HL-60 (cell line): ENCODE data around the gene FAM83C.

ENCODE experiments used
- DNase-seq, 2 experiments: peaks; one replicate each; pipeline ENCODE4 v3.0.0-alpha.2; 2010 to 2020; ENCODE audit warnings: low read depth in 1 of 2, low spot score in 1 of 2
- H3K27ac ChIP-seq: fragments of 250-450 bp; sonication (Bioruptor Pico); replicated peaks from 2 replicates; pipeline ENCODE4 v1.5.1; 2020; ENCODE audit warnings: mild to moderate bottlenecking, moderate library complexity
- H3K27me3 ChIP-seq: fragments of 250-450 bp; sonication (Bioruptor Pico); 2 replicates; pipeline ENCODE4 v1.5.1; 2021; ENCODE audit warnings: mild to moderate bottlenecking, moderate library complexity; ENCODE audit not compliant: insufficient read depth, poor library complexity, severe bottlenecking
- H3K4me3 ChIP-seq: replicated peaks from 2 replicates; pipeline ENCODE4 v1.5.1; 2011; ENCODE audit warnings: mild to moderate bottlenecking, control low read depth, low read length; ENCODE audit not compliant: insufficient read depth
- CTCF ChIP-seq: IDR thresholded peaks from one replicate; pipeline ENCODE4 v1.5.1; 2011; ENCODE audit warnings: low read length, control low read depth, inconsistent platforms; ENCODE audit not compliant: insufficient read depth
- GABPA ChIP-seq: IDR thresholded peaks from 2 replicates; pipeline ENCODE4 v1.6.1; 2012; ENCODE audit warnings: low read depth
- POLR2AphosphoS5 ChIP-seq: IDR thresholded peaks from 2 replicates; pipeline ENCODE4 v1.6.1; 2012; ENCODE audit warnings: low read depth
- REST ChIP-seq: IDR thresholded peaks from 2 replicates; pipeline ENCODE4 v1.6.1; 2012; ENCODE audit warnings: low read depth; ENCODE audit not compliant: insufficient replicate concordance
- SPI1 ChIP-seq: IDR thresholded peaks from 2 replicates; pipeline ENCODE4 v1.6.1; 2012; ENCODE audit warnings: low read depth, mild to moderate bottlenecking, borderline replicate concordance

The FAM83C gene

GRCh38 chr20:35280523-35280922 lies 11.7 kb downstream of the FAM83C start:
- no peak overlapping the region for H3K4me3 ChIP-seq
- H3K27ac ChIP-seq: no peak overlapping the region
- no peak for TF ChIP-seq POLR2AphosphoS5
- TF ChIP-seq GABPA: no peak
- no peak for TF ChIP-seq CTCF
- no peak for TF ChIP-seq REST
- no peak for TF ChIP-seq SPI1
- DNase-seq: no peak
- H3K27me3 ChIP-seq: no peaks in the 10 kb centered on the region

GRCh38 chr20:35279533-35280174 lies 12.6 kb downstream of the FAM83C start:
- Histone ChIP-seq H3K4me3 (no peak overlapping the region), H3K27ac (no peak overlapping the region), H3K27me3 (no peaks in the 10 kb centered on the region)
- no peak for DNase-seq
- TF ChIP-seq REST (no peak), POLR2AphosphoS5 (no peak), SPI1 (no peak), GABPA (no peak), CTCF (no peak)

- Histone ChIP-seq H3K27ac (no peak overlapping the region), H3K4me3 (no peak overlapping the region), H3K27me3 (no peaks in the 10 kb centered on the region)
- DNase-seq: no peak
- TF ChIP-seq POLR2AphosphoS5: no peak
- no peak for TF ChIP-seq SPI1
- no peak for TF ChIP-seq CTCF
- no peak for TF ChIP-seq GABPA
- no peak for TF ChIP-seq REST
These were observed 13.2 kb downstream of the FAM83C start for GRCh38 chr20:35279040-35279439.
